Panc1 (cell line): ENCODE results near the gene LRRK1. TPM values are rescaled to one million over a fixed set of nuclear protein-coding genes. Genes with fewer than 3 reads are reported as not detected.

ENCODE experiments used
- ATAC-seq: fragments of 200-7000 bp; cut with Tn5 transposase; 2 replicates; pipeline ENCODE4 v1.9.1; 2020; ENCODE audit warnings: mild to moderate bottlenecking, moderate library complexity
- BruUV-seq: library from RNA; stranded (reverse); fragments of 400-500 nt; replicated peaks from 2 replicates; lab custom pipeline; 2021; lab: Mats Ljungman, UMichigan
- CTCF ChIA-PET: fragments of 300-600 bp; sonication (Branson Sonifier 250); formaldehyde crosslinking; loops from one replicate; lab custom pipeline; 2022; ENCODE audit warnings: antibody characterized with exemption; lab: Charles Lee
- POLR2A ChIA-PET: fragments of 300-600 bp; sonication (Branson Sonifier 250); formaldehyde crosslinking; loops from one replicate; lab custom pipeline; 2022; ENCODE audit warnings: antibody characterized with exemption; lab: Charles Lee
- DNase-seq: peaks from one replicate; pipeline ENCODE4 v3.0.0-alpha.2; 2010; ENCODE audit warnings: low read depth, low spot score
- H3K27ac ChIP-seq: 2 replicates; pipeline ENCODE4 v1.5.1; 2011; ENCODE audit warnings: mild to moderate bottlenecking, low read length, inconsistent platforms
- H3K27me3 ChIP-seq: fragments of 200-500 bp; sonication (Bioruptor generic); 2 replicates; pipeline ENCODE4 v1.6.0; 2014; ENCODE audit warnings: low read length, inconsistent platforms; ENCODE audit not compliant: control insufficient read depth, insufficient read depth
- H3K36me3 ChIP-seq: fragments of 200-500 bp; sonication (Bioruptor generic); 2 replicates; pipeline ENCODE4 v1.5.1; 2014; ENCODE audit warnings: inconsistent platforms, mild to moderate bottlenecking, low read length, moderate library complexity; ENCODE audit not compliant: control insufficient read depth, insufficient read depth
- H3K4me1 ChIP-seq: 2 replicates; pipeline ENCODE4 v1.5.1; 2011; ENCODE audit warnings: inconsistent platforms, mild to moderate bottlenecking, low read length, moderate library complexity; ENCODE audit not compliant: control insufficient read depth, insufficient read depth
- H3K4me3 ChIP-seq, 2 experiments: 2 replicates each; pipeline ENCODE4 v1.5.1; 2011 to 2012; ENCODE audit warnings: low read depth in 2 of 2, low read length in 2 of 2, mild to moderate bottlenecking in 2 of 2, inconsistent platforms in 1 of 2, moderate library complexity in 1 of 2
- H3K9me3 ChIP-seq: fragments of 200-500 bp; sonication (Bioruptor generic); 2 replicates; pipeline ENCODE4 v1.5.1; 2014; ENCODE audit warnings: low read depth, mild to moderate bottlenecking, inconsistent platforms, low read length, moderate library complexity; ENCODE audit not compliant: control insufficient read depth, insufficient read depth
- POLR2AphosphoS5 ChIP-seq: IDR thresholded peaks from 2 replicates; pipeline ENCODE4 v1.6.1; 2012; ENCODE audit warnings: mild to moderate bottlenecking, low read depth, low read length, moderate library complexity
- SIN3A ChIP-seq: IDR thresholded peaks from 2 replicates; pipeline ENCODE4 v1.6.1; 2012; ENCODE audit warnings: low read depth, mild to moderate bottlenecking, low read length, moderate library complexity, borderline replicate concordance; ENCODE audit not compliant: insufficient read depth
- TCF7L2 ChIP-seq: IDR thresholded peaks from 2 replicates; pipeline ENCODE4 v1.6.1; 2011; ENCODE audit warnings: mild to moderate bottlenecking, low read depth, low read length, inconsistent platforms
- in situ Hi-C: cut with HindIII; loops from 2 replicates; pipeline ENCODE4 v1.10.0; 2016; ENCODE audit warnings: low sequenced_read_pairs, low pct_unique_long_range_greater_than_20kb
- intact Hi-C: fragments of 100-400 bp; cut with micrococcal nuclease; formaldehyde crosslinking; loops from one replicate; pipeline ENCODE4 v1.10.0; 2022; ENCODE audit not compliant: unreplicated experiment
- total RNA-seq: library from RNA; stranded (reverse); gene quantifications from one replicate; pipeline ENCODE4 v1.2.1, GENCODE V29; 2021; ENCODE audit not compliant: unreplicated experiment
- TF ChIP-seq, protein P1 (sequence below), 2 experiments: IDR thresholded peaks; 2 replicates each; pipeline ENCODE4 v1.6.1; 2011 to 2012; ENCODE audit warnings: low read depth in 2 of 2, control low read depth in 1 of 2, low read length in 1 of 2, mild to moderate bottlenecking in 1 of 2, moderate library complexity in 1 of 2; ENCODE audit not compliant: insufficient read depth in 1 of 2
- TF ChIP-seq, protein P2 (sequence below): fragments of 450-650 bp; IDR thresholded peaks from 2 replicates; pipeline ENCODE4 v1.5.1; 2017; ENCODE audit warnings: mild to moderate bottlenecking

Gene LRRK1
- total RNA-seq, 1 experiment from 2014 or later: 88.0 TPM

DNA sequence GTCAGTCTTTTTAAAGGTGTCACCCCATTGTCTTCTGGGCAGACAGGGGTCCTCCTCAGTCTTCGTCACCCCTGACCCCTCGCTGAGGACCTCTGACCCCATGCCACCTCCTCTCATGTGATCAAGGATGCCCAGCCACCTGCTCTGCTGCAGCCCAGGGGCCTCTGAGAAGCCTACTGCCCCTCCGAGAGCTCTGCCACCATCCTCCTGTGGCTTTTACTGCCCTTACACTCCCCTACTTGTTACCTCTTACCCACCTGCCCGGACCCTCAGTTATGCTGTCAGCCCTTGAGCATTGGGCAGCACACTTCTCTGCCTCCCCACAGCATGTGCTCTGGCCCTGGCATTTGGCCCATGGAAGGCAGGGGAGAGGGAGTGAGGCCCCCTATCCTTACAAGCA is 123.2 kb downstream of the LRRK1 start:
- H3K36me3 ChIP-seq: 0 out of 2 replicates have a peak, but pooled peaks cover 3% of the 10 kb centered on the region

DNA sequence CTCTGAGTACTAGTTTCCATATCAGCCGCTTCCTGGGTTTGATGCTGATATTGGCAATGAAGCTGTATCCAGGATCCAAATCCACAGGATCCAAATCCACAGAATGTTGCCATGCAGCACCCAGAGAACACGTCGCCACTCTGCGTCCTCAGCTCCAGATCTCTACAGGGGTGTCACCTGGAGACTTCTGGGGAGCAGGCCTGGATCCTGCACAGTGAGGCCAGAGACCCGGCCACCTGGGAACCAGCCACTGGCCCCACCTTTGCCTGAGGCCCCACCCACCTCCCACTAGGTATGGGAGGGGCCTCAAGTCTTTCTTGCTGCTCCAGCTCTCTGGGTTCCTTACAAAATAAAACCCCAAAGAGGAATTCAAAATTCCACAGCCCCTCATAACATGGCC is 123.9 kb downstream of the LRRK1 start:
- intact Hi-C loops: no loop called here
- no peak for DNase-seq
- H3K27me3 ChIP-seq: no peaks in the 10 kb centered on the region
- TF ChIP-seq SIN3A (no peak), TCF7L2 (no peak), POLR2AphosphoS5 (no peak)
- TF ChIP-seq, protein P1, sequence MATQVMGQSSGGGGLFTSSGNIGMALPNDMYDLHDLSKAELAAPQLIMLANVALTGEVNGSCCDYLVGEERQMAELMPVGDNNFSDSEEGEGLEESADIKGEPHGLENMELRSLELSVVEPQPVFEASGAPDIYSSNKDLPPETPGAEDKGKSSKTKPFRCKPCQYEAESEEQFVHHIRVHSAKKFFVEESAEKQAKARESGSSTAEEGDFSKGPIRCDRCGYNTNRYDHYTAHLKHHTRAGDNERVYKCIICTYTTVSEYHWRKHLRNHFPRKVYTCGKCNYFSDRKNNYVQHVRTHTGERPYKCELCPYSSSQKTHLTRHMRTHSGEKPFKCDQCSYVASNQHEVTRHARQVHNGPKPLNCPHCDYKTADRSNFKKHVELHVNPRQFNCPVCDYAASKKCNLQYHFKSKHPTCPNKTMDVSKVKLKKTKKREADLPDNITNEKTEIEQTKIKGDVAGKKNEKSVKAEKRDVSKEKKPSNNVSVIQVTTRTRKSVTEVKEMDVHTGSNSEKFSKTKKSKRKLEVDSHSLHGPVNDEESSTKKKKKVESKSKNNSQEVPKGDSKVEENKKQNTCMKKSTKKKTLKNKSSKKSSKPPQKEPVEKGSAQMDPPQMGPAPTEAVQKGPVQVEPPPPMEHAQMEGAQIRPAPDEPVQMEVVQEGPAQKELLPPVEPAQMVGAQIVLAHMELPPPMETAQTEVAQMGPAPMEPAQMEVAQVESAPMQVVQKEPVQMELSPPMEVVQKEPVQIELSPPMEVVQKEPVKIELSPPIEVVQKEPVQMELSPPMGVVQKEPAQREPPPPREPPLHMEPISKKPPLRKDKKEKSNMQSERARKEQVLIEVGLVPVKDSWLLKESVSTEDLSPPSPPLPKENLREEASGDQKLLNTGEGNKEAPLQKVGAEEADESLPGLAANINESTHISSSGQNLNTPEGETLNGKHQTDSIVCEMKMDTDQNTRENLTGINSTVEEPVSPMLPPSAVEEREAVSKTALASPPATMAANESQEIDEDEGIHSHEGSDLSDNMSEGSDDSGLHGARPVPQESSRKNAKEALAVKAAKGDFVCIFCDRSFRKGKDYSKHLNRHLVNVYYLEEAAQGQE (IDR thresholded peaks at IDR 0.05; ENCODE audit: insufficient read depth in 1 of 2, low read depth in 2 of 2, low read length in 1 of 2): no peak
- TF ChIP-seq, protein P2, sequence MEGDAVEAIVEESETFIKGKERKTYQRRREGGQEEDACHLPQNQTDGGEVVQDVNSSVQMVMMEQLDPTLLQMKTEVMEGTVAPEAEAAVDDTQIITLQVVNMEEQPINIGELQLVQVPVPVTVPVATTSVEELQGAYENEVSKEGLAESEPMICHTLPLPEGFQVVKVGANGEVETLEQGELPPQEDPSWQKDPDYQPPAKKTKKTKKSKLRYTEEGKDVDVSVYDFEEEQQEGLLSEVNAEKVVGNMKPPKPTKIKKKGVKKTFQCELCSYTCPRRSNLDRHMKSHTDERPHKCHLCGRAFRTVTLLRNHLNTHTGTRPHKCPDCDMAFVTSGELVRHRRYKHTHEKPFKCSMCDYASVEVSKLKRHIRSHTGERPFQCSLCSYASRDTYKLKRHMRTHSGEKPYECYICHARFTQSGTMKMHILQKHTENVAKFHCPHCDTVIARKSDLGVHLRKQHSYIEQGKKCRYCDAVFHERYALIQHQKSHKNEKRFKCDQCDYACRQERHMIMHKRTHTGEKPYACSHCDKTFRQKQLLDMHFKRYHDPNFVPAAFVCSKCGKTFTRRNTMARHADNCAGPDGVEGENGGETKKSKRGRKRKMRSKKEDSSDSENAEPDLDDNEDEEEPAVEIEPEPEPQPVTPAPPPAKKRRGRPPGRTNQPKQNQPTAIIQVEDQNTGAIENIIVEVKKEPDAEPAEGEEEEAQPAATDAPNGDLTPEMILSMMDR: no peak
- peaks cover 4% of the 10 kb centered on the region; the same call in 1 of the 2 replicates for H3K9me3 ChIP-seq
- no peak overlapping the region for H3K27ac ChIP-seq
- BruUV-seq: no TSS peak
- POLR2A ChIA-PET: no interaction called here
- H3K36me3 ChIP-seq: 0 out of 2 replicates have a peak, but pooled peaks cover 3% of the 10 kb centered on the region
- CTCF ChIA-PET: no interaction called here
- no peak for ATAC-seq
- in situ Hi-C loops: no loop called here
- H3K4me1 ChIP-seq: no peaks in the 10 kb centered on the region
- no peak overlapping the region for H3K4me3 ChIP-seq

More for the DNA sequence above, 123.2 kb downstream of the LRRK1 start:
- no peaks in the 10 kb centered on the region for H3K27me3 ChIP-seq
- H3K4me1 ChIP-seq: no peaks in the 10 kb centered on the region
- no peak for ATAC-seq
- no peak for DNase-seq
- in situ Hi-C loops: no loop called here
- no peak overlapping the region for H3K27ac ChIP-seq
- intact Hi-C loops: no loop called here
- peaks cover 4% of the 10 kb centered on the region; the same call in 1 of the 2 replicates for H3K9me3 ChIP-seq
- no peak overlapping the region for H3K4me3 ChIP-seq
- CTCF ChIA-PET: no interaction called here
- POLR2A ChIA-PET: no interaction called here
- TF ChIP-seq POLR2AphosphoS5: no peak
- TF ChIP-seq, protein P1 (IDR thresholded peaks at IDR 0.05; ENCODE audit: insufficient read depth in 1 of 2, low read depth in 2 of 2, low read length in 1 of 2): no peak
- no peak for TF ChIP-seq TCF7L2
- TF ChIP-seq, protein P2: no peak
- no peak for TF ChIP-seq SIN3A
- no TSS peak for BruUV-seq
